Ovary (tissue), 9 donors: ENCODE results near the gene GCC1. TPM values are rescaled to one million over a fixed set of nuclear protein-coding genes. Genes with fewer than 3 reads are reported as not detected.

Experiments used
- DNase-seq, 5 donors: peaks; one replicate each; pipeline ENCODE4 v3.0.0-alpha.2; 2019 to 2020
- H3K27ac ChIP-seq, 2 donors: fragments of 200-600 bp; one replicate each; pipeline versions ENCODE4 v1.5.1 to v1.8.0; 2019 to 2022
- H3K27me3 ChIP-seq: fragments of 200-600 bp; one replicate; pipeline ENCODE4 v1.8.0; 2022
- H3K36me3 ChIP-seq: fragments of 200-600 bp; sonication (generic); one replicate; pipeline ENCODE4 v1.5.1; 2019
- H3K4me1 ChIP-seq: one replicate; pipeline ENCODE4 v1.8.1; 2013; ENCODE audit warnings: mild to moderate bottlenecking, moderate library complexity; ENCODE audit not compliant: insufficient read depth
- H3K4me3 ChIP-seq: fragments of 200-600 bp; sonication (generic); one replicate; pipeline ENCODE4 v1.5.1; 2017
- H3K9me3 ChIP-seq, 2 donors: fragments of 200-600 bp in 1 of 2; sonication (generic) in 1 of 2; one replicate each; pipeline versions ENCODE4 v1.5.1 to v1.8.1; 2013 to 2019; ENCODE audit warnings: mild to moderate bottlenecking in 1 of 2, moderate library complexity in 1 of 2
- EP300 ChIP-seq: sonication (generic); formaldehyde crosslinking; IDR thresholded peaks from one replicate; pipeline ENCODE4 v1.6.1; 2017; ENCODE audit warnings: antibody characterized with exemption
- POLR2A ChIP-seq: fragments of 450-650 bp; IDR thresholded peaks from one replicate; pipeline ENCODE4 v1.6.1; 2017; ENCODE audit warnings: antibody characterized with exemption, mild to moderate bottlenecking, moderate library complexity
- WGBS, 3 donors: extraction: QIAGEN DNeasy Blood & Tissue Kit in 1 of 3; methylation state at CpG; one replicate each; pipeline versions ENCODE4 v1.1.5 to v1.1.7; 2013 to 2017; 5-methylcytosine and 5-hydroxymethylcytosine counted together
- intact Hi-C, 4 donors: fragments of 100-400 bp; cut with DNase I; formaldehyde crosslinking; loops; one replicate each; pipeline versions ENCODE4 v1.11.0 to v1.15.1; 2022 to 2023
- polyA plus RNA-seq, 2 donors: library from polyadenylated mRNA; stranded (reverse); fragments of 200-250 nt in 1 of 2; fragments of 350-450 nt in 1 of 2; fragmentation: Illumina TruSeq in 1 of 2; extraction: RNeasy Lipid Tissue Mini Kit (QIAGEN cat#74804) in 1 of 2; gene quantifications; one replicate each; pipeline ENCODE4 v1.2.3, GENCODE V29; 2013 to 2014
- total RNA-seq, 7 donors: library from RNA; depleted of rRNA in 2 of 7; stranded (reverse); fragments of >200 nt in 2 of 7; fragmentation: NEBNext Ultra II Directional in 3 of 7; extraction: Animal tissue kit (Norgen Biotek cat#: 25700) in 3 of 7; gene quantifications; one replicate each; pipeline versions ENCODE4 v1.1.0 to v1.2.4, GENCODE V29; 2016 to 2023
- TF ChIP-seq, protein P1 (sequence below), 3 donors: fragments of 450-650 bp in 2 of 3; fragments of 200-600 bp in 1 of 3; IDR thresholded peaks; one replicate each; pipeline versions ENCODE4 v1.5.1 to v1.8.0; 2016 to 2022; ENCODE audit warnings: antibody characterized with exemption in 3 of 3, mild to moderate bottlenecking in 1 of 3
- donor health status: DM: no; HTN: no; CAD: no; lungs with moderate emphysema.
- donor health status: DM: no; HTN: no; CAD: no.
- donor health status: Bipolar disorder and iron deficiency.
- donor health status: DM: yes; HTN: yes; CAD: no.
- donor health status: DM: no; HTN: no; CAD: no.
- donor health status: DM: yes; HTN: yes; CAD: no.

Gene GCC1
- total and polyA plus RNA-seq, 9 donors = 7.8 to 21.1 (median 13.0) TPM

- Histone ChIP-seq H3K27ac (peak overlapping the region in 1 of 2 donors; percentile 86), H3K4me1 (peaks cover 16% of the 10 kb centered on the region), H3K36me3 (no peaks in the 10 kb centered on the region), H3K27me3 (no peaks in the 10 kb centered on the region), H3K9me3 (no peaks in the 10 kb centered on the region), H3K4me3 (peak overlapping the region; percentile 60)
- 21 to 29% (median 28%) methylated on average over 12 of the region's 12 CpGs for WGBS, 3 donors
- DNase-seq = peak in 1 of 5 donors; percentile 28
- intact Hi-C loops = loop anchor here (5.0 to 10.0 kb wide), 4 partner anchors 68 to 192 kb away; partner anchors contain the start of genes SND1 (in 3 of the 4) and ZNF800 (in 2 of the 4)
- TF ChIP-seq EP300 (no peak), POLR2A (no peak)
- TF ChIP-seq, protein P1, sequence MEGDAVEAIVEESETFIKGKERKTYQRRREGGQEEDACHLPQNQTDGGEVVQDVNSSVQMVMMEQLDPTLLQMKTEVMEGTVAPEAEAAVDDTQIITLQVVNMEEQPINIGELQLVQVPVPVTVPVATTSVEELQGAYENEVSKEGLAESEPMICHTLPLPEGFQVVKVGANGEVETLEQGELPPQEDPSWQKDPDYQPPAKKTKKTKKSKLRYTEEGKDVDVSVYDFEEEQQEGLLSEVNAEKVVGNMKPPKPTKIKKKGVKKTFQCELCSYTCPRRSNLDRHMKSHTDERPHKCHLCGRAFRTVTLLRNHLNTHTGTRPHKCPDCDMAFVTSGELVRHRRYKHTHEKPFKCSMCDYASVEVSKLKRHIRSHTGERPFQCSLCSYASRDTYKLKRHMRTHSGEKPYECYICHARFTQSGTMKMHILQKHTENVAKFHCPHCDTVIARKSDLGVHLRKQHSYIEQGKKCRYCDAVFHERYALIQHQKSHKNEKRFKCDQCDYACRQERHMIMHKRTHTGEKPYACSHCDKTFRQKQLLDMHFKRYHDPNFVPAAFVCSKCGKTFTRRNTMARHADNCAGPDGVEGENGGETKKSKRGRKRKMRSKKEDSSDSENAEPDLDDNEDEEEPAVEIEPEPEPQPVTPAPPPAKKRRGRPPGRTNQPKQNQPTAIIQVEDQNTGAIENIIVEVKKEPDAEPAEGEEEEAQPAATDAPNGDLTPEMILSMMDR (IDR thresholded peaks at IDR 0.05) = no peak
Measured at GRCh38 chr7:127584648-127585043, 750 bp downstream of the GCC1 start.

- no peaks in the 10 kb centered on the region for H3K36me3 ChIP-seq
- 16 to 32% (median 22%) methylated on average over 14 of the region's 14 CpGs for WGBS, 3 donors
- H3K4me1 ChIP-seq = peaks cover 16% of the 10 kb centered on the region
- H3K27ac ChIP-seq = no peak overlapping the region
- no peaks in the 10 kb centered on the region for H3K27me3 ChIP-seq
- DNase-seq = peak; percentile 70 to 90 (median 78)
- no peaks in the 10 kb centered on the region for H3K9me3 ChIP-seq
- no peak overlapping the region for H3K4me3 ChIP-seq
- no peak for TF ChIP-seq POLR2A
- TF ChIP-seq, protein P1 (IDR thresholded peaks at IDR 0.05) = no peak
- no peak for TF ChIP-seq EP300
- intact Hi-C loops = loop anchor here in 2 of 4 donors (10.0 kb wide), 2 partner anchors 72 to 188 kb away; partner anchors contain the start of genes SND1 (in 1 of the 2) and ZNF800 (in 1 of the 2)
Measured at GRCh38 chr7:127582361-127582760, 3.0 kb downstream of the GCC1 start.

DNA sequence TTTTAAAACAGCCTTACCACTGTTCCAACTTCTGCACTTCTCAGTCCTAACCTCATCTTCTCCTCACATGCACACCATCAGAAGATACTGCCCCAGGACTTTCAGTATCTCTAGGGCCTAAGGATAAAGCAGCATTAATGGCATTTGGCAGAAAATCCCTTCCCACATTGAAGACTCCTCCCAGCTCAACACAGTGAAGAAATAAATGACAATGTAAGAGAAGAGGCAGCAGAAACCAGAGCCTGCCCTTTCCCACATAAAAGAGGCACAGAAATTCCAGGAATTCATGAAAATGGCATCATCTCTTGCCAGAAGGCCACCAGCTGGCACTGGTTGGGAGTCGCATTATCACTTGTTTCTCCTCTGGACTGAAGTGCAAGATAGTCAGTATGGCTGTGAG is 3.7 kb downstream of the GCC1 start:
- Histone ChIP-seq H3K9me3 (no peaks in the 10 kb centered on the region), H3K36me3 (no peaks in the 10 kb centered on the region), H3K4me1 (peaks cover 16% of the 10 kb centered on the region), H3K27ac (no peak overlapping the region), H3K27me3 (no peaks in the 10 kb centered on the region), H3K4me3 (no peak overlapping the region)
- WGBS, 3 donors = 60 to 91% (median 62%) methylated on average over 1 of the region's 1 CpG
- TF ChIP-seq, protein P1 (IDR thresholded peaks at IDR 0.05) = no peak
- no peak for TF ChIP-seq POLR2A
- TF ChIP-seq EP300 = no peak
- intact Hi-C loops = loop anchor here in 2 of 4 donors (10.0 kb wide), 2 partner anchors 73 to 187 kb away; partner anchors contain the start of genes SND1 (in 1 of the 2) and ZNF800 (in 1 of the 2)
- no peak for DNase-seq

- Histone ChIP-seq H3K27me3 (no peaks in the 10 kb centered on the region), H3K4me3 (no peak overlapping the region), H3K9me3 (no peaks in the 10 kb centered on the region), H3K36me3 (no peaks in the 10 kb centered on the region), H3K27ac (no peak overlapping the region), H3K4me1 (peaks cover 15% of the 10 kb centered on the region)
- TF ChIP-seq EP300 (no peak), POLR2A (no peak)
- TF ChIP-seq, protein P1 (IDR thresholded peaks at IDR 0.05) = no peak
- intact Hi-C loops = loop anchor here in 2 of 4 donors (10.0 kb wide), 2 partner anchors 74 to 186 kb away; partner anchors contain the start of genes SND1 (in 1 of the 2) and ZNF800 (in 1 of the 2)
- no peak for DNase-seq
Measured at GRCh38 chr7:127580612-127581011, 4.8 kb downstream of the GCC1 start.
